Right cardiac atrium (tissue), 5 donors: ENCODE data around the gene IL22. TPM values are rescaled to one million over a fixed set of nuclear protein-coding genes. Genes with fewer than 3 reads are reported as not detected.

ENCODE experiments used
- ATAC-seq, 2 donors: fragments of 200-7000 bp; cut with Tn5 transposase; one replicate each; pipeline versions ENCODE4 v1.8.0 to v1.9.1; 2020; ENCODE audit warnings: moderate library complexity in 2 of 2, mild to moderate bottlenecking in 1 of 2
- DNase-seq, 3 donors: peaks; one replicate each; pipeline ENCODE4 v3.0.0-alpha.2; 2020
- H3K27ac ChIP-seq: one replicate; pipeline ENCODE4 v1.5.1; 2013; ENCODE audit warnings: mild to moderate bottlenecking, low read length, control low read depth, moderate library complexity
- H3K27me3 ChIP-seq: one replicate; pipeline ENCODE4 v1.6.1; 2013; ENCODE audit not compliant: control insufficient read depth, insufficient read depth
- H3K4me1 ChIP-seq: one replicate; pipeline ENCODE4 v1.6.1; 2013; ENCODE audit warnings: low read length; ENCODE audit not compliant: control insufficient read depth, insufficient read depth
- H3K4me3 ChIP-seq: one replicate; pipeline ENCODE4 v1.5.1; 2013; ENCODE audit warnings: low read length, control low read depth
- H3K9me3 ChIP-seq: one replicate; pipeline ENCODE4 v1.6.1; 2013; ENCODE audit warnings: low read length; ENCODE audit not compliant: control insufficient read depth
- WGBS: extraction: QIAGEN DNeasy Blood & Tissue Kit; methylation state at CpG from one replicate; pipeline ENCODE4 v1.1.7; 2013; 5-methylcytosine and 5-hydroxymethylcytosine counted together
- intact Hi-C, 4 donors: fragments of 100-400 bp; cut with DNase I; formaldehyde crosslinking; loops; one replicate each; pipeline versions ENCODE4 v1.11.0 to v1.14.0; 2022 to 2023
- polyA plus RNA-seq: library from polyadenylated mRNA; stranded (reverse); fragments of 200-250 nt; gene quantifications from one replicate; pipeline ENCODE4 v1.2.3, GENCODE V29; 2013
- total RNA-seq, 4 donors: library from RNA; stranded (reverse); fragmentation: NEBNext Ultra II Directional; extraction: Animal tissue kit (Norgen Biotek cat#: 25700); gene quantifications; one replicate each; pipeline ENCODE4 v1.2.1, GENCODE V29; 2021
- donor health status: healthy with polysubstance abuse.
- donor health status: DM: no; HTN: yes; CAD: no.
- donor health status: DM: no; HTN: no; CAD: no.
- donor health status: DM: no; HTN: yes; CAD: no; lungs with severe emphysema.
- donor health status: DM: yes; HTN: yes; CAD: no.

Gene IL22
- total and polyA plus RNA-seq, 5 donors, result not detected

- peak; percentile 44 to 64 for ATAC-seq
- WGBS, result 37% methylated on average over 1 of the region's 1 CpG
- Histone ChIP-seq H3K9me3 (no peaks in the 10 kb centered on the region), H3K4me3 (no peak overlapping the region), H3K27ac (no peak overlapping the region), H3K27me3 (no peaks in the 10 kb centered on the region), H3K4me1 (no peaks in the 10 kb centered on the region)
- intact Hi-C loops, result loop anchor here in 1 of 4 donors (5.0 kb wide), 1 partner anchor 77 kb away; no protein-coding TSS in a partner anchor
- peak in 1 of 3 donors; percentile 14 for DNase-seq
Observed at GRCh38 chr12:68240079-68240478, 13.3 kb downstream of the IL22 start.

GRCh38 chr12:68239309-68239982 is 14.0 kb downstream of the IL22 start:
- ATAC-seq (no peak), DNase-seq (no peak)
- 83% methylated on average over 6 of the region's 6 CpGs for WGBS
- Histone ChIP-seq H3K4me1 (no peaks in the 10 kb centered on the region), H3K27me3 (no peaks in the 10 kb centered on the region), H3K4me3 (no peak overlapping the region), H3K27ac (no peak overlapping the region), H3K9me3 (no peaks in the 10 kb centered on the region)
- intact Hi-C loops, result no loop called here

GRCh38 chr12:68237619-68238018 is 15.8 kb downstream of the IL22 start:
- intact Hi-C loops, result no loop called here
- no peaks in the 10 kb centered on the region for H3K9me3 ChIP-seq
- H3K4me3 ChIP-seq, result no peak overlapping the region
- ATAC-seq (no peak), DNase-seq (no peak)
- no peak overlapping the region for H3K27ac ChIP-seq
- WGBS, result 39% methylated on average over 2 of the region's 2 CpGs
- no peaks in the 10 kb centered on the region for H3K27me3 ChIP-seq
- no peaks in the 10 kb centered on the region for H3K4me1 ChIP-seq

- WGBS, result 58% methylated on average over 2 of the region's 2 CpGs
- no peak for ATAC-seq
Observed at GRCh38 chr12:68237078-68237477, 16.3 kb downstream of the IL22 start.

DNA sequence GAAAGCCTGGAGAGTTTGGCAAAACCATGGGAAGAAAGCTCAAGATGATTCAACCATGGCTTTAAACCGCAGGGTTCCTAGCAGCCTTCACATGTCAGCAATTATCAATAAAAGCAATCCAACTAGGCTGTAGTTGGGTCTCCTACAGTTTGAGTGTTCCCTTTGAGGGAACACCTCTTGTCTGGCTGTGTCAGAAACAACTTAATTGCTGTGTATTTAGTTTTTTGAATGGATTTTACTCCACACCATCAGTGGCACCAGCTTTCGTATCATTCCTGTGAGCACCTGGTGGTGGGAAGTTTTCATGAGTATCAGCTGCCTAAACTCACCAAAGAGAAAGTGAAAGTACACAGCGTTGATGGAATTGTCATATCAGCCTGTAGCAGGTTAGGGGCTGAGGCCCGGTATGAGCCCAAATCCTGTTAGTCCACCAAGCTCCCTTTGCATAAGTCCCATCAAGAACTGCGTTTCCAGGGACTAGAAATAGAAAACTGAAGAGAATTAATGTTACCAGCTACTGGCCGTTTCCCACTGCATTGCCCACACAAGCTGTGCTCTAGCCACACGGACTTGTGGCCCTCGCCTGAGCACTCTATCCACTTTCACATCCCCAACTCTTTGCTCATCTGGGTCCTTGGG is 16.9 kb downstream of the IL22 start:
- intact Hi-C loops, result no loop called here

More at GRCh38 chr12:68237078-68237477, 16.3 kb downstream of the IL22 start:
- DNase-seq, result no peak
- H3K4me3 ChIP-seq, result peak overlapping the region; percentile 23
- no peaks in the 10 kb centered on the region for H3K9me3 ChIP-seq
- intact Hi-C loops, result no loop called here
- no peaks in the 10 kb centered on the region for H3K27me3 ChIP-seq
- H3K4me1 ChIP-seq, result no peaks in the 10 kb centered on the region
- peak overlapping the region; percentile 32 for H3K27ac ChIP-seq

GRCh38 chr12:68235576-68235975 is 17.8 kb downstream of the IL22 start:
- Histone ChIP-seq H3K4me1 (no peaks in the 10 kb centered on the region), H3K27ac (no peak overlapping the region), H3K9me3 (no peaks in the 10 kb centered on the region), H3K4me3 (no peak overlapping the region), H3K27me3 (no peaks in the 10 kb centered on the region)
- WGBS, result 85% methylated on average over 2 of the region's 2 CpGs
- DNase-seq (no peak), ATAC-seq (no peak)
- intact Hi-C loops, result no loop called here

More for the DNA sequence above, 16.9 kb downstream of the IL22 start:
- no peak for DNase-seq
- ATAC-seq, result peak; percentile 50 to 60
- Histone ChIP-seq H3K27me3 (no peaks in the 10 kb centered on the region), H3K9me3 (no peaks in the 10 kb centered on the region), H3K4me3 (peak overlapping the region; percentile 23), H3K4me1 (no peaks in the 10 kb centered on the region), H3K27ac (no peak overlapping the region)
- WGBS, result 55% methylated on average over 8 of the region's 8 CpGs

DNA sequence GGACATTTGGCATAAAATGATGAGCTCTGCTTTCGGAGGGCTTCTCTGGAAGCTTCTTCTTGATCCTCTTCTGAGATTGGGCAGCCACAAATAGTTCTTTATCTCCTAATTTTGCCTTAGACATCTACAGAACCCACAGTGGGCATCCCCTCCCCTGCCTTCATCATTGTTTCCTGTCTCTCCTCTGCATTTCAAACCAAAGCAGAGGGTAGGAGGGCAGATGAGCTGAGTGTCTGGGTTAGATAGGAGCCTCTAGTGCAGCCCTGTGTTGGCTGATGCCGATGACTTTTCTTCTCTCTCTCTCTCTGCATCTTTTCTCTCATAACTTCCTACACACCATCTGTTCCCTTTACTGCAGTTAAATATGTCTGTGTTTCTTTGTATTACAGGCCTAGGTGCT is 19.3 kb downstream of the IL22 start:
- H3K9me3 ChIP-seq, result no peaks in the 10 kb centered on the region
- no peaks in the 10 kb centered on the region for H3K4me1 ChIP-seq
- WGBS, result 87% methylated on average over 2 of the region's 2 CpGs
- intact Hi-C loops, result loop anchor here in 1 of 4 donors (5.0 kb wide), 1 partner anchor 78 kb away; no protein-coding TSS in a partner anchor
- no peak overlapping the region for H3K4me3 ChIP-seq
- ATAC-seq, result no peak
- no peak for DNase-seq
- H3K27ac ChIP-seq, result no peak overlapping the region
- no peaks in the 10 kb centered on the region for H3K27me3 ChIP-seq

DNA sequence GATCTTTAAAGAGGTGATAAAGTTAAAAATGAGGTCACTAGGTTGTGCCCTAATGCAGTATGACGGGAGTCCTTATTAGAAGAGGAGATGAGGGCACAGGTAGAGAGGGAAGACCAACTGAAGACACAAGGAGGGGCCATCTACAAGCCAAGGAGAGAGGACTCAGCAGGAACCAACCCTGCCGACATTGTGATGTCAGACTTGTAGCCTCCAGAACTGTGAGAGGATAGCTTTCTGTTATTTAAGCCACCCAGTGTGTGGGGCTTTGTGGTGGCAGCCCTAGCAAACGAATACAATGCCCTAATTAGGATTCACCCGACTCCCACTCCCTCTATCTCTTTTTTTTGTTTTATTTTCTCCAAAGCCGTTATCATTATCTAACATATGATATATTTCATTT is 19.9 kb downstream of the IL22 start:
- H3K27ac ChIP-seq, result no peak overlapping the region
- H3K4me3 ChIP-seq, result no peak overlapping the region
- 73% methylated on average over 5 of the region's 5 CpGs for WGBS
- intact Hi-C loops, result loop anchor here in 1 of 4 donors (5.0 kb wide), 1 partner anchor 79 kb away; no protein-coding TSS in a partner anchor
- H3K9me3 ChIP-seq, result no peaks in the 10 kb centered on the region
- ATAC-seq (no peak), DNase-seq (no peak)
- no peaks in the 10 kb centered on the region for H3K4me1 ChIP-seq
- no peaks in the 10 kb centered on the region for H3K27me3 ChIP-seq

DNA sequence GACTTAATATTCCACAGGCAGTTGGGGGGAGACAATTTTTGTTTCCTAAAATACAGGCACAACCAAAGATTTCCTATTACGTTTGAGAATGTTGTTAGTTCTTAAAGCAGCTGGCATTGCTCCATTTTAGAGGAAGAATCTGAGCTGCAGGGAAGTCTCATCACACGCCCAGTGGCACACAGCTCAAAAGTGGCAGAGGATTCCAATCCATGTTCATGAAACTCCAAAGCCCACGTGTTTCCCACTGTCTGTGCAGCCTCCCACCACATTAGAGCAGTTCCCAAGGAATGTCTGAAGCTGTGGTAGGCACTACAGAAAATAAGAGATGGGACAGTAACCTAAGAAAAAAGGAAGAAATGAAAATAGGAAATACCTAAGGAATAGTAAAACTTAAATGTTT is 21.7 kb downstream of the IL22 start:
- Histone ChIP-seq H3K4me1 (no peaks in the 10 kb centered on the region), H3K27me3 (no peaks in the 10 kb centered on the region), H3K9me3 (no peaks in the 10 kb centered on the region), H3K27ac (no peak overlapping the region), H3K4me3 (no peak overlapping the region)
- intact Hi-C loops, result loop anchor here in 1 of 4 donors (5.0 kb wide), 1 partner anchor 81 kb away; no protein-coding TSS in a partner anchor
- ATAC-seq (no peak), DNase-seq (no peak)
- 28% methylated on average over 3 of the region's 3 CpGs for WGBS

- DNase-seq, result no peak
- no peaks in the 10 kb centered on the region for H3K9me3 ChIP-seq
- H3K4me3 ChIP-seq, result no peak overlapping the region
- no peak overlapping the region for H3K27ac ChIP-seq
- no peaks in the 10 kb centered on the region for H3K4me1 ChIP-seq
- intact Hi-C loops, result loop anchor here in 1 of 4 donors (5.0 kb wide), 1 partner anchor 81 kb away; no protein-coding TSS in a partner anchor
- ATAC-seq, result no peak
- no peaks in the 10 kb centered on the region for H3K27me3 ChIP-seq
Observed at GRCh38 chr12:68231229-68231628, 22.2 kb downstream of the IL22 start.

- Histone ChIP-seq H3K27ac (no peak overlapping the region), H3K4me3 (no peak overlapping the region), H3K27me3 (no peaks in the 10 kb centered on the region), H3K4me1 (no peaks in the 10 kb centered on the region), H3K9me3 (no peaks in the 10 kb centered on the region)
- no peak for ATAC-seq
- 68% methylated on average over 2 of the region's 2 CpGs for WGBS
- intact Hi-C loops, result loop anchor here in 1 of 4 donors (5.0 kb wide), 1 partner anchor 82 kb away; no protein-coding TSS in a partner anchor
- no peak for DNase-seq
Observed at GRCh38 chr12:68229956-68230355, 23.4 kb downstream of the IL22 start.
